AG04449 (cell line): ENCODE results near the gene NFKBIZ.

Source experiments
- CTCF ChIA-PET: fragments of 350-600 bp; formaldehyde crosslinking; extraction: SDS; loops from one replicate; lab custom pipeline; 2021; ENCODE audit warnings: antibody characterized with exemption; lab: Yijun Ruan, JAX
- POLR2A ChIA-PET: fragments of 400-600, 350-600 bp; formaldehyde crosslinking; extraction: SDS; loops from one replicate; lab custom pipeline; 2020; ENCODE audit warnings: antibody characterized with exemption, inconsistent platforms; lab: Yijun Ruan, JAX
- DNase-seq: peaks from one replicate; pipeline ENCODE4 v3.0.0-alpha.2; 2010; ENCODE audit warnings: low read depth, low spot score
- H3K4me3 ChIP-seq: 2 replicates; pipeline ENCODE4 v1.5.1; 2011; ENCODE audit warnings: low read depth, mild to moderate bottlenecking, control low read depth, low read length
- TF ChIP-seq, protein P1 (sequence below): IDR thresholded peaks from one replicate; pipeline ENCODE4 v1.5.1; 2011; ENCODE audit warnings: mild to moderate bottlenecking, moderate library complexity, low read length, control low read depth, inconsistent platforms; ENCODE audit not compliant: insufficient read depth; ENCODE audit errors: missing control alignments

Gene NFKBIZ

GRCh38 chr3:101842245-101842934 is 6.9 kb upstream of the NFKBIZ start:
- ChIA-PET CTCF (interaction anchor here (1.0 to 1.7 kb wide), 2 partner anchors 13 to 28 kb away, joined by 3 to 6 read pairs; no protein-coding TSS in a partner anchor), POLR2A (interaction anchor here (0.6 kb wide), 1 partner anchor 14 kb away, joined by 3 read pairs; no protein-coding TSS in a partner anchor)
- no peak overlapping the region for H3K4me3 ChIP-seq
- TF ChIP-seq, protein P1, sequence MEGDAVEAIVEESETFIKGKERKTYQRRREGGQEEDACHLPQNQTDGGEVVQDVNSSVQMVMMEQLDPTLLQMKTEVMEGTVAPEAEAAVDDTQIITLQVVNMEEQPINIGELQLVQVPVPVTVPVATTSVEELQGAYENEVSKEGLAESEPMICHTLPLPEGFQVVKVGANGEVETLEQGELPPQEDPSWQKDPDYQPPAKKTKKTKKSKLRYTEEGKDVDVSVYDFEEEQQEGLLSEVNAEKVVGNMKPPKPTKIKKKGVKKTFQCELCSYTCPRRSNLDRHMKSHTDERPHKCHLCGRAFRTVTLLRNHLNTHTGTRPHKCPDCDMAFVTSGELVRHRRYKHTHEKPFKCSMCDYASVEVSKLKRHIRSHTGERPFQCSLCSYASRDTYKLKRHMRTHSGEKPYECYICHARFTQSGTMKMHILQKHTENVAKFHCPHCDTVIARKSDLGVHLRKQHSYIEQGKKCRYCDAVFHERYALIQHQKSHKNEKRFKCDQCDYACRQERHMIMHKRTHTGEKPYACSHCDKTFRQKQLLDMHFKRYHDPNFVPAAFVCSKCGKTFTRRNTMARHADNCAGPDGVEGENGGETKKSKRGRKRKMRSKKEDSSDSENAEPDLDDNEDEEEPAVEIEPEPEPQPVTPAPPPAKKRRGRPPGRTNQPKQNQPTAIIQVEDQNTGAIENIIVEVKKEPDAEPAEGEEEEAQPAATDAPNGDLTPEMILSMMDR, result no peak
- DNase-seq, result no peak

- CTCF ChIA-PET, result interaction anchor here (1.2 to 2.9 kb wide), 2 partner anchors 13 to 386 kb away, joined by 3 to 10 read pairs; no protein-coding TSS in a partner anchor
- H3K4me3 ChIP-seq, result no peak overlapping the region
- TF ChIP-seq, protein P1, result no peak
- no peak for DNase-seq
- POLR2A ChIA-PET, result no interaction called here
These were observed 6.4 kb upstream of the NFKBIZ start for GRCh38 chr3:101842935-101843330.

GRCh38 chr3:101845425-101845824 is 3.9 kb upstream of the NFKBIZ start:
- H3K4me3 ChIP-seq, result no peak overlapping the region
- TF ChIP-seq, protein P1, result no peak
- POLR2A ChIA-PET, result no interaction called here
- DNase-seq, result no peak
- CTCF ChIA-PET, result interaction anchor here (0.7 to 2.9 kb wide), 4 partner anchors 31 to 383 kb away, joined by 3 to 10 read pairs (median 4); no protein-coding TSS in a partner anchor

GRCh38 chr3:101846709-101847108 is 2.6 kb upstream of the NFKBIZ start:
- TF ChIP-seq, protein P1, result no peak
- no peak overlapping the region for H3K4me3 ChIP-seq
- no peak for DNase-seq
- ChIA-PET POLR2A (no interaction called here), CTCF (interaction anchor here (0.7 kb wide), 1 partner anchor 44 kb away, joined by 3 read pairs; no protein-coding TSS in a partner anchor)

DNA sequence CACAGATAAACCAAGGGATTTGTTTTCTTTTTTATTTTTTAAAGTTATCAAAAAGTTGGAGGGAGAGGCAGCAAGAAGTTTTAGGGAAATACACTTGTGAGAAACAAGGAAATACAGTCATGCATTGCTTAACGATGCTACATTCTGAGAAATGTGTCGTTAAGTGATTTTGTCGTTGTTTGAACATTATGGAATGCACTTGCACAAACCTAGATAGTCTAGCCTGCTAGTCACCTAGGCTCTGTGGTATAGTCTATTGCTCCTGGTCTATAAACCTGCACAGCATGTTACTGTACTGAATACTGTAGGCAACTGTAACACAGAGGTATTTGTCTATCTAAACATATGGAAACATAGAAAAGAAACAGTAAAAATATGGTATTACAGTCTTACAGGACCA is 2.0 kb upstream of the NFKBIZ start:
- ChIA-PET POLR2A (no interaction called here), CTCF (interaction anchor here (0.7 to 1.7 kb wide), 2 partner anchors 33 to 45 kb away, joined by 3 to 6 read pairs; no protein-coding TSS in a partner anchor)
- no peak for DNase-seq
- TF ChIP-seq, protein P1, result no peak
- no peak overlapping the region for H3K4me3 ChIP-seq

DNA sequence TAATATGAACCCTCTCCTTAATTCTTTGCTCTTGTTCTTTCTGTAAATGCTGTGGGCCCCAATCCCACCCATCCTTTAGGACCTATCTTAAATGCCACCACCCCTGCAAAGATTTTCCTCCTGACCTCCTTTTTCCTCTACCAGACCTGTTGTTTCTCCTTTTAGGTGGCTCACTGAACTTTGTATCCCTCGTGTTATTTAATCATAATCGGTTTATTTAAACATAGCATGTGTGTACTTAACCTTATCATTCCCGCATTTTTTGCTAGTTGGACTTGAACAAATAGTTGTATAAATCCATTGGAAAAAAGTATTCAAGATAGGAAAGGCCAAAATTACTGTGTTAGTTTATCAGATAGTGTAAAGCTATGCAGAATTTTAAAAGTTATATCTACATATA is 988 bp upstream of the NFKBIZ start:
- CTCF ChIA-PET, result interaction anchor here (1.3 to 2.4 kb wide), 3 partner anchors 34 to 377 kb away, joined by 3 to 16 read pairs (median 6); no protein-coding TSS in a partner anchor
- no peak overlapping the region for H3K4me3 ChIP-seq
- no peak for DNase-seq
- POLR2A ChIA-PET, result interaction anchor here (0.5 to 2.3 kb wide), 14 partner anchors 8 to 381 kb away, joined by 3 to 67 read pairs (median 12); no protein-coding TSS in a partner anchor
- TF ChIP-seq, protein P1, result no peak
